Measurements from ENCODE around the gene MTREX. TPM values are rescaled to one million over a fixed set of nuclear protein-coding genes. Genes with fewer than 3 reads are reported as not detected.

The MTREX gene
- total and polyA plus RNA-seq, 12 donors, result 22.8 to 87.5 (median 58.9) TPM

- no peak overlapping the region for H3K4me3 ChIP-seq
- DNase-seq, result no peak
- no peak for TF ChIP-seq POLR2A (IDR thresholded peaks at IDR 0.05)
- TF ChIP-seq, protein P1, sequence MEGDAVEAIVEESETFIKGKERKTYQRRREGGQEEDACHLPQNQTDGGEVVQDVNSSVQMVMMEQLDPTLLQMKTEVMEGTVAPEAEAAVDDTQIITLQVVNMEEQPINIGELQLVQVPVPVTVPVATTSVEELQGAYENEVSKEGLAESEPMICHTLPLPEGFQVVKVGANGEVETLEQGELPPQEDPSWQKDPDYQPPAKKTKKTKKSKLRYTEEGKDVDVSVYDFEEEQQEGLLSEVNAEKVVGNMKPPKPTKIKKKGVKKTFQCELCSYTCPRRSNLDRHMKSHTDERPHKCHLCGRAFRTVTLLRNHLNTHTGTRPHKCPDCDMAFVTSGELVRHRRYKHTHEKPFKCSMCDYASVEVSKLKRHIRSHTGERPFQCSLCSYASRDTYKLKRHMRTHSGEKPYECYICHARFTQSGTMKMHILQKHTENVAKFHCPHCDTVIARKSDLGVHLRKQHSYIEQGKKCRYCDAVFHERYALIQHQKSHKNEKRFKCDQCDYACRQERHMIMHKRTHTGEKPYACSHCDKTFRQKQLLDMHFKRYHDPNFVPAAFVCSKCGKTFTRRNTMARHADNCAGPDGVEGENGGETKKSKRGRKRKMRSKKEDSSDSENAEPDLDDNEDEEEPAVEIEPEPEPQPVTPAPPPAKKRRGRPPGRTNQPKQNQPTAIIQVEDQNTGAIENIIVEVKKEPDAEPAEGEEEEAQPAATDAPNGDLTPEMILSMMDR (IDR thresholded peaks at IDR 0.05), result no peak
- intact Hi-C loops (cut with DNase I), result no loop called here
- H3K27me3 ChIP-seq, result no peaks in the 10 kb centered on the region
- H3K4me1 ChIP-seq (replicated peaks in 1 of 2), result peaks cover 18 to 37% of the 10 kb centered on the region in 2 donors
- H3K27ac ChIP-seq, result peak overlapping the region; percentile 62 to 90 (median 77)
- WGBS, 4 donors, result 79 to 93% (median 89%) methylated on average over 2 of the region's 2 CpGs
- H3K9me3 ChIP-seq (replicated peaks in 1 of 3), result no peaks in the 10 kb centered on the region
- peaks cover 0 to 5% of the 10 kb centered on the region in 2 donors for H3K36me3 ChIP-seq (replicated peaks in 1 of 2)
Observed at GRCh38 chr5:55437859-55438206, 130.0 kb downstream of the MTREX start.

- DNase-seq, result peak in 5 of 7 donors; percentile 16 to 76 (median 28)
- 66 to 77% (median 71%) methylated on average over 4 of the region's 4 CpGs for WGBS, 4 donors
- Histone ChIP-seq H3K9me3 (replicated peaks in 1 of 3) (no peaks in the 10 kb centered on the region), H3K27ac (peak overlapping the region; percentile 26 to 90 (median 77)), H3K36me3 (replicated peaks in 1 of 2) (peaks cover 0 to 5% of the 10 kb centered on the region in 2 donors), H3K4me3 (no peak overlapping the region), H3K27me3 (no peaks in the 10 kb centered on the region), H3K4me1 (replicated peaks in 1 of 2) (peaks cover 18 to 37% of the 10 kb centered on the region in 2 donors)
- intact Hi-C loops (cut with DNase I), result no loop called here
- TF ChIP-seq POLR2A (IDR thresholded peaks at IDR 0.05), result no peak
- TF ChIP-seq, protein P1 (IDR thresholded peaks at IDR 0.05), result no peak
Observed at GRCh38 chr5:55438998-55439397, 131.2 kb downstream of the MTREX start.

GRCh38 chr5:55440188-55440646 is 132.4 kb downstream of the MTREX start:
- peak overlapping the region in 4 of 5 donors; percentile 3 to 90 (median 79) for H3K27ac ChIP-seq
- no peak for DNase-seq
- H3K4me1 ChIP-seq (replicated peaks in 1 of 2), result peaks cover 18 to 37% of the 10 kb centered on the region in 2 donors
- no peaks in the 10 kb centered on the region for H3K27me3 ChIP-seq
- no peaks in the 10 kb centered on the region for H3K9me3 ChIP-seq (replicated peaks in 1 of 3)
- WGBS, 4 donors, result 65 to 74% (median 70%) methylated on average over 6 of the region's 6 CpGs
- intact Hi-C loops (cut with DNase I), result no loop called here
- H3K36me3 ChIP-seq (replicated peaks in 1 of 2), result peaks cover 0 to 5% of the 10 kb centered on the region in 2 donors
- TF ChIP-seq, protein P1 (IDR thresholded peaks at IDR 0.05), result no peak
- TF ChIP-seq POLR2A (IDR thresholded peaks at IDR 0.05), result no peak
- no peak overlapping the region for H3K4me3 ChIP-seq

GRCh38 chr5:55441107-55441771 is 133.4 kb downstream of the MTREX start:
- Histone ChIP-seq H3K27ac (peak overlapping the region in 2 of 5 donors; percentile 32 to 81), H3K27me3 (no peaks in the 10 kb centered on the region), H3K4me1 (replicated peaks in 1 of 2) (peaks cover 18 to 37% of the 10 kb centered on the region in 2 donors), H3K9me3 (replicated peaks in 1 of 3) (no peaks in the 10 kb centered on the region), H3K4me3 (no peak overlapping the region), H3K36me3 (replicated peaks in 1 of 2) (peaks cover 0 to 5% of the 10 kb centered on the region in 2 donors)
- 71 to 88% (median 84%) methylated on average over 3 of the region's 3 CpGs for WGBS, 4 donors
- DNase-seq, result no peak
- no peak for TF ChIP-seq POLR2A (IDR thresholded peaks at IDR 0.05)
- TF ChIP-seq, protein P1 (IDR thresholded peaks at IDR 0.05), result no peak
- intact Hi-C loops (cut with DNase I), result no loop called here

Data from adrenal gland (tissue), 12 donors.